ENCODE measurements around the gene TRNP1. TPM values are rescaled to one million over a fixed set of nuclear protein-coding genes. Genes with fewer than 3 reads are reported as not detected.

Gene TRNP1
- polyA plus RNA-seq, 3 donors = 0.55 to 2.8 (median 0.92) TPM

DNA sequence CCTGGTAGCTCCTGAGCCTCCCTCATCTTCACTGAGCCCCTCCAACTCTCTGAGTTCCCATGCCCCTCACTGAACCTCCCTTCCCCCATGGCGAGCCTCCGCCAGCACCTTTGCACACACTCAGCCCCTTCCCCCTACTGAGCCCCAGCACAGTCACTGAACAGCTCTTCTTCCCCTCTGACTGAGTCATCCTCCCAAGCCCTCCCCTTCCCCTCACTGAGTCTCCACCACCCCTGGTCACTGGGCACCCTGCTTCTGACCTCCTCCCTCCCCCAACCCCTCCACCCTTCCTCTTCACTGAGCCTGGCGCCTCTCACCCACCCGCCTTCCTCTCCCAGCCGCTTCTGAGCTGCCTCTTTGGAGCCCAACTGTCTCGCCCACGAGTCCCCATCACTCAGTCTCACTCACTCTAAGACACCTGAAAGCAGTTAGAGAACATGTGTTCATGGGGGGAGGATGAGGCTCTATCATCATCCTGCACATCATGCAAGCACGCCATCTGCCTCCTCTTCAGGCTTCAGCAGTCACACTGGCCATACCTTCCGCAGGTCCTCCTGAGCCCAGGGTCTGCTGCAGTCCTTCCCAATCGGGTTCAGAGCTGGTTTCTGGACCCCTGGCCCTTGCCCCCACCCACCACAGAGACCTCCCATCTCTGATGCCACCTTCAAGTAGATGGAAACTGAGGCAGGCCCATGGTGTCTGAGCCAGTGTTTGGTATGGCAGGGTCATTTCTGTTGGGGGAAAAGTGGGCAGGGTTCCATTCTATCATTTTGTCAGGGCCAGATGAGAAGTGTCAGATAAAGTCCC, 2.0 kb upstream of the TRNP1 start:
- peaks cover 0 to 3% of the 10 kb centered on the region in 2 donors for H3K9me3 ChIP-seq (replicated peaks in 1 of 2; ENCODE audit: control insufficient read depth in 1 of 2, insufficient read depth in 1 of 2, low read length in 2 of 2)
- Mint-ChIP-seq H3K4me1 (peaks cover 38% of the 10 kb centered on the region), H3K27me3 (ENCODE audit: low read depth in 3 of 3) (peaks cover 58 to 70% (median 59%) of the 10 kb centered on the region in 3 donors), H3K36me3 (peaks cover 12 to 16% of the 10 kb centered on the region in 2 donors), H3K9me3 (peaks cover 0 to 19% (median 7%) of the 10 kb centered on the region in 7 donors), H3K27ac (peak overlapping the region in 5 of 7 donors; percentile 62 to 89 (median 87)), H3K4me3 (peak overlapping the region; percentile 61 to 87)
- no peak overlapping the region for H3K27ac ChIP-seq (ENCODE audit: low read depth in 1 of 2, low read length in 2 of 2)
- H3K36me3 ChIP-seq (replicated peaks in 1 of 2; ENCODE audit: control insufficient read depth in 1 of 2, insufficient read depth in 2 of 2, low read length in 2 of 2) = no peaks in the 10 kb centered on the region
- 55% methylated on average over 4 of the region's 10 CpGs for WGBS (ENCODE audit: insufficient coverage)
- TF ChIP-seq, protein P1, sequence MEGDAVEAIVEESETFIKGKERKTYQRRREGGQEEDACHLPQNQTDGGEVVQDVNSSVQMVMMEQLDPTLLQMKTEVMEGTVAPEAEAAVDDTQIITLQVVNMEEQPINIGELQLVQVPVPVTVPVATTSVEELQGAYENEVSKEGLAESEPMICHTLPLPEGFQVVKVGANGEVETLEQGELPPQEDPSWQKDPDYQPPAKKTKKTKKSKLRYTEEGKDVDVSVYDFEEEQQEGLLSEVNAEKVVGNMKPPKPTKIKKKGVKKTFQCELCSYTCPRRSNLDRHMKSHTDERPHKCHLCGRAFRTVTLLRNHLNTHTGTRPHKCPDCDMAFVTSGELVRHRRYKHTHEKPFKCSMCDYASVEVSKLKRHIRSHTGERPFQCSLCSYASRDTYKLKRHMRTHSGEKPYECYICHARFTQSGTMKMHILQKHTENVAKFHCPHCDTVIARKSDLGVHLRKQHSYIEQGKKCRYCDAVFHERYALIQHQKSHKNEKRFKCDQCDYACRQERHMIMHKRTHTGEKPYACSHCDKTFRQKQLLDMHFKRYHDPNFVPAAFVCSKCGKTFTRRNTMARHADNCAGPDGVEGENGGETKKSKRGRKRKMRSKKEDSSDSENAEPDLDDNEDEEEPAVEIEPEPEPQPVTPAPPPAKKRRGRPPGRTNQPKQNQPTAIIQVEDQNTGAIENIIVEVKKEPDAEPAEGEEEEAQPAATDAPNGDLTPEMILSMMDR (IDR thresholded peaks at IDR 0.05) = no peak
- intact Hi-C loops (cut with micrococcal nuclease) = no loop called here
- peak overlapping the region; percentile 24 for H3K4me2 ChIP-seq (replicated peaks; ENCODE audit: extremely low read depth, low read length, poor library complexity, severe bottlenecking)
- peak overlapping the region in 1 of 3 experiments; percentile 37 for H3K4me3 ChIP-seq (replicated peaks in 1 of 3; ENCODE audit: low read depth in 2 of 3, low read length in 3 of 3)
- peak; percentile 76 to 90 (median 81) for DNase-seq
- H3K4me1 ChIP-seq (ENCODE audit: control insufficient read depth in 1 of 2, insufficient read depth in 2 of 2, low read length in 2 of 2) = peaks cover 31 to 41% of the 10 kb centered on the region in 2 donors
- no peak overlapping the region for H2AFZ ChIP-seq (ENCODE audit: insufficient read depth, low read depth, low read length, poor library complexity, severe bottlenecking)
- no peak overlapping the region for H3K9ac ChIP-seq (ENCODE audit: insufficient read depth, low read length, poor library complexity, severe bottlenecking)
- H3K79me2 ChIP-seq (ENCODE audit: insufficient read depth, low read length) = no peaks in the 10 kb centered on the region
- peaks cover 28 to 52% of the 10 kb centered on the region in 2 donors for H3K27me3 ChIP-seq (ENCODE audit: control insufficient read depth in 2 of 2, insufficient read depth in 2 of 2, low read length in 2 of 2)
- no peaks in the 10 kb centered on the region for H4K20me1 ChIP-seq (ENCODE audit: insufficient read depth, low read length)

DNA sequence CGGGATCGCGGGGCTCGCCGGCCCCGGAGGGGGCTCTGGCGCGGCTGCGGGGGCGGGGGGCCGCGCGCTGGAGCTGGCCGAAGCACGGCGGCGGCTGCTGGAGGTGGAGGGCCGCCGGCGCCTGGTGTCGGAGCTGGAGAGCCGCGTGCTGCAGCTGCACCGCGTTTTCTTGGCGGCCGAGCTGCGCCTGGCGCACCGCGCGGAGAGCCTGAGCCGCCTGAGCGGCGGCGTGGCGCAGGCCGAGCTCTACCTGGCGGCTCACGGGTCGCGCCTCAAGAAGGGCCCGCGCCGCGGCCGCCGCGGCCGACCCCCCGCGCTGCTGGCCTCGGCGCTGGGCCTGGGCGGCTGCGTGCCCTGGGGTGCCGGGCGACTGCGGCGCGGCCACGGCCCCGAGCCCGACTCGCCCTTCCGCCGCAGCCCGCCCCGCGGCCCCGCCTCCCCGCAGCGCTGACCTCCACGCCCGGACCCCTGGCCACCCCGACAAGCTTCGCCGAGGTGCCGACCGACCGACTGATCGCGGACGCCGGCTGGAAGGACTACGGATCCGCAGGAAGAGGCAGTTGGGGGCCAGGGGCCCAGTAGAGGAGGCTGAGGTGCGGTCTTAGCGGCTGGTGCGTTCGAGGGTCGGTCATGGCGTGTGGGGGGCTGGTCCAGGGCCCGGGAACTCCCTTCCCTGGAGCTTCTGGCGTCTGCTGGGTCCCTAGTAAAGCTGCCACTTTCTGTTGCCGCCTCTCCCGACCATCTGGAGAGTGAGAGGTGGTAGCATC, 711 bp downstream of the TRNP1 start:
- H3K4me3 Mint-ChIP-seq = peak overlapping the region; percentile 83 to 91
- H2AFZ ChIP-seq (ENCODE audit: insufficient read depth, low read depth, low read length, poor library complexity, severe bottlenecking) = peak overlapping the region; percentile 80
- H3K4me2 ChIP-seq (replicated peaks; ENCODE audit: extremely low read depth, low read length, poor library complexity, severe bottlenecking) = peak overlapping the region; percentile 90
- peaks cover 63 to 77% (median 67%) of the 10 kb centered on the region in 3 donors for H3K27me3 Mint-ChIP-seq (ENCODE audit: low read depth in 3 of 3)
- intact Hi-C loops (cut with micrococcal nuclease) = no loop called here
- H3K36me3 Mint-ChIP-seq = peaks cover 12 to 18% of the 10 kb centered on the region in 2 donors
- DNase-seq = no peak
- H3K9ac ChIP-seq (ENCODE audit: insufficient read depth, low read length, poor library complexity, severe bottlenecking) = peak overlapping the region; percentile 40
- H3K4me3 ChIP-seq (replicated peaks in 1 of 3; ENCODE audit: low read depth in 2 of 3, low read length in 3 of 3) = peak overlapping the region; percentile 19 to 74 (median 43)
- no peaks in the 10 kb centered on the region for H3K36me3 ChIP-seq (replicated peaks in 1 of 2; ENCODE audit: control insufficient read depth in 1 of 2, insufficient read depth in 2 of 2, low read length in 2 of 2)
- H3K4me1 ChIP-seq (ENCODE audit: control insufficient read depth in 1 of 2, insufficient read depth in 2 of 2, low read length in 2 of 2) = peaks cover 39 to 55% of the 10 kb centered on the region in 2 donors
- peaks cover 0 to 19% (median 7%) of the 10 kb centered on the region in 7 donors for H3K9me3 Mint-ChIP-seq
- no peaks in the 10 kb centered on the region for H3K79me2 ChIP-seq (ENCODE audit: insufficient read depth, low read length)
- H3K4me1 Mint-ChIP-seq = peaks cover 51% of the 10 kb centered on the region
- H3K27ac Mint-ChIP-seq = peak overlapping the region in 3 of 7 donors; percentile 53 to 76 (median 71)
- 1% methylated on average over 95 of the region's 97 CpGs for WGBS (ENCODE audit: insufficient coverage)
- no peaks in the 10 kb centered on the region for H4K20me1 ChIP-seq (ENCODE audit: insufficient read depth, low read length)
- no peak overlapping the region for H3K27ac ChIP-seq (ENCODE audit: low read depth in 1 of 2, low read length in 2 of 2)
- TF ChIP-seq, protein P1 (IDR thresholded peaks at IDR 0.05) = no peak
- peaks cover 28 to 56% of the 10 kb centered on the region in 2 donors for H3K27me3 ChIP-seq (ENCODE audit: control insufficient read depth in 2 of 2, insufficient read depth in 2 of 2, low read length in 2 of 2)
- peaks cover 0 to 3% of the 10 kb centered on the region in 2 donors for H3K9me3 ChIP-seq (replicated peaks in 1 of 2; ENCODE audit: control insufficient read depth in 1 of 2, insufficient read depth in 1 of 2, low read length in 2 of 2)
